ENCODE data around the gene CNGB1. TPM values are rescaled to one million over a fixed set of nuclear protein-coding genes. Genes with fewer than 3 reads are reported as not detected.

Gene CNGB1
- polyA plus RNA-seq, 1 donor from 2014 or later: 20.7 TPM

- Histone ChIP-seq H3F3A (ENCODE audit: insufficient read depth, low read length, poor library complexity, severe bottlenecking) (no peaks in the 10 kb centered on the region), H3K79me2 (replicated peaks; ENCODE audit: insufficient read depth, low read length) (no peaks in the 10 kb centered on the region), H2AFZ (ENCODE audit: low read depth, low read length) (no peak overlapping the region), H3K4me2 (ENCODE audit: low read length) (no peak overlapping the region), H3K36me3 (ENCODE audit: insufficient read depth, low read length) (no peaks in the 10 kb centered on the region), H3K9me2 (ENCODE audit: insufficient read depth, low read length) (no peaks in the 10 kb centered on the region), H3K27me3 (ENCODE audit: insufficient read depth, low read depth, low read length) (no peaks in the 10 kb centered on the region), H3K4me3 (ENCODE audit: low read length) (no peak overlapping the region), H3K9ac (ENCODE audit: low read length) (no peak overlapping the region), H3K9me3 (ENCODE audit: low read length) (no peaks in the 10 kb centered on the region), H4K20me1 (ENCODE audit: insufficient read depth) (no peaks in the 10 kb centered on the region), H3K27ac (ENCODE audit: low read length) (no peak overlapping the region)
- TF ChIP-seq TAF1 (IDR thresholded peaks at IDR 0.05; ENCODE audit: low read depth) (no peak), MXI1 (conservative IDR thresholded peaks at IDR 0.05; ENCODE audit: poor library complexity, severe bottlenecking) (no peak), EP300 (conservative IDR thresholded peaks at IDR 0.05; ENCODE audit: poor library complexity, severe bottlenecking) (no peak), POLR2AphosphoS5 (IDR thresholded peaks at IDR 0.05) (no peak), CTCF (IDR thresholded peaks at IDR 0.05; ENCODE audit: poor library complexity, severe bottlenecking) (no peak), RAD21 (conservative IDR thresholded peaks at IDR 0.05) (no peak), REST (IDR thresholded peaks at IDR 0.05; ENCODE audit: borderline replicate concordance) (no peak), SMC3 (conservative IDR thresholded peaks at IDR 0.05; ENCODE audit: poor library complexity) (no peak), EZH2 (IDR thresholded peaks at IDR 0.05; ENCODE audit: borderline replicate concordance, insufficient read depth, low read length, poor library complexity, severe bottlenecking) (no peak)
These were observed 3.0 kb downstream of the CNGB1 start for GRCh38 chr16:57967916-57968315.

GRCh38 chr16:57966986-57967385 is 3.9 kb downstream of the CNGB1 start:
- no peak overlapping the region for H3K27ac ChIP-seq (ENCODE audit: low read length)
- H2AFZ ChIP-seq (ENCODE audit: low read depth, low read length): no peak overlapping the region
- no peak overlapping the region for H3K4me3 ChIP-seq (ENCODE audit: low read length)
- no peaks in the 10 kb centered on the region for H4K20me1 ChIP-seq (ENCODE audit: insufficient read depth)
- H3K79me2 ChIP-seq (replicated peaks; ENCODE audit: insufficient read depth, low read length): no peaks in the 10 kb centered on the region
- no peaks in the 10 kb centered on the region for H3K36me3 ChIP-seq (ENCODE audit: insufficient read depth, low read length)
- no peaks in the 10 kb centered on the region for H3K27me3 ChIP-seq (ENCODE audit: insufficient read depth, low read depth, low read length)
- H3F3A ChIP-seq (ENCODE audit: insufficient read depth, low read length, poor library complexity, severe bottlenecking): no peaks in the 10 kb centered on the region
- H3K9ac ChIP-seq (ENCODE audit: low read length): no peak overlapping the region
- no peaks in the 10 kb centered on the region for H3K9me3 ChIP-seq (ENCODE audit: low read length)
- H3K4me2 ChIP-seq (ENCODE audit: low read length): no peak overlapping the region
- TF ChIP-seq EP300 (conservative IDR thresholded peaks at IDR 0.05; ENCODE audit: poor library complexity, severe bottlenecking): no peak
- TF ChIP-seq TAF1 (IDR thresholded peaks at IDR 0.05; ENCODE audit: low read depth): no peak
- no peak for TF ChIP-seq SMC3 (conservative IDR thresholded peaks at IDR 0.05; ENCODE audit: poor library complexity)
- TF ChIP-seq MXI1 (conservative IDR thresholded peaks at IDR 0.05; ENCODE audit: poor library complexity, severe bottlenecking): no peak
- TF ChIP-seq EZH2 (IDR thresholded peaks at IDR 0.05; ENCODE audit: borderline replicate concordance, insufficient read depth, low read length, poor library complexity, severe bottlenecking): no peak
- TF ChIP-seq REST (IDR thresholded peaks at IDR 0.05; ENCODE audit: borderline replicate concordance): no peak
- no peak for TF ChIP-seq RAD21 (conservative IDR thresholded peaks at IDR 0.05)
- no peak for TF ChIP-seq CTCF (IDR thresholded peaks at IDR 0.05; ENCODE audit: poor library complexity, severe bottlenecking)
- no peak for TF ChIP-seq POLR2AphosphoS5 (IDR thresholded peaks at IDR 0.05)
- no peaks in the 10 kb centered on the region for H3K9me2 ChIP-seq (ENCODE audit: insufficient read depth, low read length)

Data from neural cell (in vitro differentiated cells).